Right lobe of liver (tissue), 6 donors: Measurements from ENCODE around the gene ACTR10. TPM values are rescaled to one million over a fixed set of nuclear protein-coding genes. Genes with fewer than 3 reads are reported as not detected.

Experiments used
- ATAC-seq, 4 donors: fragments of 200-7000 bp; cut with Tn5 transposase; one replicate each; pipeline ENCODE4 v1.9.1; 2020; ENCODE audit warnings: mild to moderate bottlenecking in 4 of 4, moderate library complexity in 4 of 4
- DNase-seq, 3 donors: peaks; one replicate each; pipeline ENCODE4 v3.0.0-alpha.2; 2020
- H3K27ac ChIP-seq, 3 donors: fragments of 200-600 bp; one replicate each; pipeline ENCODE4 v1.8.0; 2022
- H3K27me3 ChIP-seq, 2 donors: fragments of 200-600 bp; one replicate each; pipeline ENCODE4 v1.8.0; 2022
- H3K36me3 ChIP-seq, 4 donors: fragments of 200-600 bp; sonication (generic) in 1 of 4; one replicate each; pipeline versions ENCODE4 v1.5.1 to v1.8.0; 2017 to 2022; ENCODE audit warnings: control low read depth in 1 of 4
- H3K4me1 ChIP-seq, 4 donors: fragments of 200-600 bp; sonication (generic) in 1 of 4; one replicate each; pipeline versions ENCODE4 v1.5.1 to v1.8.0; 2017 to 2022; ENCODE audit warnings: control low read depth in 1 of 4
- H3K4me3 ChIP-seq, 3 donors: fragments of 200-600 bp; one replicate each; pipeline ENCODE4 v1.8.0; 2022
- H3K9me3 ChIP-seq, 4 donors: fragments of 200-600 bp; sonication (generic) in 1 of 4; one replicate each; pipeline versions ENCODE4 v1.5.1 to v1.8.0; 2017 to 2022; ENCODE audit warnings: control low read depth in 1 of 4
- POLR2A ChIP-seq: fragments of 450-650 bp; IDR thresholded peaks from one replicate; pipeline ENCODE4 v1.6.1; 2017; ENCODE audit warnings: antibody characterized with exemption, mild to moderate bottlenecking
- WGBS: methylation state at CpG from one replicate; pipeline ENCODE4 v1.1.6; 2018; ENCODE audit warnings: low coverage, low lambda C conversion rate; ENCODE audit not compliant: insufficient coverage; ENCODE audit errors: missing lambda C conversion rate; 5-methylcytosine and 5-hydroxymethylcytosine counted together
- intact Hi-C, 2 donors: fragments of 100-400 bp; cut with DNase I; formaldehyde crosslinking; loops; one replicate each; pipeline versions ENCODE4 v1.11.2 to v1.14.1; 2022
- total RNA-seq, 6 experiments: library from RNA; depleted of rRNA in 2 of 6; stranded (reverse); fragments of >200 nt in 2 of 6; fragmentation: NEBNext Ultra II Directional in 3 of 6; extraction: Animal tissue kit (Norgen Biotek cat#: 25700) in 3 of 6; gene quantifications; one replicate each; pipeline versions ENCODE4 v1.1.0 to v1.2.4, GENCODE V29; 2016 to 2023
- TF ChIP-seq, protein P1 (sequence below), 4 donors: fragments of 200-600 bp in 3 of 4; fragments of 450-650 bp in 1 of 4; IDR thresholded peaks; one replicate each; pipeline versions ENCODE4 v1.5.1 to v1.8.0; 2016 to 2022; ENCODE audit warnings: antibody characterized with exemption in 4 of 4, mild to moderate bottlenecking in 2 of 4
- donor health status: DM: no; HTN: yes; CAD: no.
- donor health status: DM: no; HTN: no; CAD: no.
- donor health status: DM: no; HTN: no; CAD: no.
- donor health status: DM: no; HTN: yes; CAD: no.
- donor health status: DM: no; HTN: yes; CAD: no.

The ACTR10 gene
- total RNA-seq, 6 experiments from 2014 or later: 20.7 to 42.7 (median 26.5) TPM

DNA sequence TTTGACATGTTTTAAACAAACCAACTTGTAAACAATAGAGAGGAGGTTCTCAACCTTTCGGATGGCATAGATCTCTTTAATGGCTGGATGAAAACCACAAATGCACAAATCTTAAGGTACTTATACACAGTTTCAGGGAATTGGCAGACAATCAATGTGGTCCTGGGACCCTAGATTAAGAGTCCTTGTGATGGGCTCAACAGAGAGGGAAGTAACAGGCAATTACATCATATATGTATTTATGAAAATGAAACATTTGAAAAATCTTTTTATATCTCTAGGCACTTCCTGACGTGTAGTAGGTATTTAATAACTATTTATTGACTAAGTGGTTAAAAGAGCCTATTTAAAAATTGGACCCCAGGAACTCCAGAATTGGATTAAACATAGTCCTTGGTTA lies 897 bp downstream of the ACTR10 start:
- WGBS: 0% methylated on average over 2 of the region's 2 CpGs
- H3K27me3 ChIP-seq: no peaks in the 10 kb centered on the region
- H3K36me3 ChIP-seq: peaks cover 0 to 10% (median 0%) of the 10 kb centered on the region in 4 donors
- ATAC-seq: no peak
- H3K9me3 ChIP-seq: no peaks in the 10 kb centered on the region
- peak overlapping the region; percentile 80 to 98 (median 95) for H3K4me3 ChIP-seq
- TF ChIP-seq, protein P1, sequence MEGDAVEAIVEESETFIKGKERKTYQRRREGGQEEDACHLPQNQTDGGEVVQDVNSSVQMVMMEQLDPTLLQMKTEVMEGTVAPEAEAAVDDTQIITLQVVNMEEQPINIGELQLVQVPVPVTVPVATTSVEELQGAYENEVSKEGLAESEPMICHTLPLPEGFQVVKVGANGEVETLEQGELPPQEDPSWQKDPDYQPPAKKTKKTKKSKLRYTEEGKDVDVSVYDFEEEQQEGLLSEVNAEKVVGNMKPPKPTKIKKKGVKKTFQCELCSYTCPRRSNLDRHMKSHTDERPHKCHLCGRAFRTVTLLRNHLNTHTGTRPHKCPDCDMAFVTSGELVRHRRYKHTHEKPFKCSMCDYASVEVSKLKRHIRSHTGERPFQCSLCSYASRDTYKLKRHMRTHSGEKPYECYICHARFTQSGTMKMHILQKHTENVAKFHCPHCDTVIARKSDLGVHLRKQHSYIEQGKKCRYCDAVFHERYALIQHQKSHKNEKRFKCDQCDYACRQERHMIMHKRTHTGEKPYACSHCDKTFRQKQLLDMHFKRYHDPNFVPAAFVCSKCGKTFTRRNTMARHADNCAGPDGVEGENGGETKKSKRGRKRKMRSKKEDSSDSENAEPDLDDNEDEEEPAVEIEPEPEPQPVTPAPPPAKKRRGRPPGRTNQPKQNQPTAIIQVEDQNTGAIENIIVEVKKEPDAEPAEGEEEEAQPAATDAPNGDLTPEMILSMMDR (IDR thresholded peaks at IDR 0.05): no peak
- no peak for TF ChIP-seq POLR2A
- peaks cover 0 to 10% (median 1%) of the 10 kb centered on the region in 4 donors for H3K4me1 ChIP-seq
- intact Hi-C loops: no loop called here
- H3K27ac ChIP-seq: peak overlapping the region in 2 of 3 donors; percentile 89 to 91
- no peak for DNase-seq

DNA sequence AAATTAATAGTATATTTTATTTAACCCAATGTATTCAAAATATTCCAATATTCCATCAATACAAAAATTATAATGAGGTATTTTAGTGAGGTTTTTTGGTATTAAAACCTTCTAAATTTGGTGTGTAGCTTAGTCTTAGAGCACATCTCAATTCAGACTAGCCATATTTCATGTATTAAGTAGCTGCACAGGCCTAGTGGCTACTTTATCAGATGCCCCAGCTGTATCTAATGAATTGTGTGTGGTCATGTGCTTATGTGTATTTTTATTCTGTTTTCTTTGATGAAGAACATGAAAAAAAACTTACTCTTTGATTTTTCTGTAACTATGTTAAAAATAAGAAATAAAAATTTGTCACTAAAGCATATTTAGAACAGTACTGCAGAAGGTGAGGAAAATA lies 13.2 kb downstream of the ACTR10 start:
- H3K4me3 ChIP-seq: no peak overlapping the region
- no peak for ATAC-seq

DNA sequence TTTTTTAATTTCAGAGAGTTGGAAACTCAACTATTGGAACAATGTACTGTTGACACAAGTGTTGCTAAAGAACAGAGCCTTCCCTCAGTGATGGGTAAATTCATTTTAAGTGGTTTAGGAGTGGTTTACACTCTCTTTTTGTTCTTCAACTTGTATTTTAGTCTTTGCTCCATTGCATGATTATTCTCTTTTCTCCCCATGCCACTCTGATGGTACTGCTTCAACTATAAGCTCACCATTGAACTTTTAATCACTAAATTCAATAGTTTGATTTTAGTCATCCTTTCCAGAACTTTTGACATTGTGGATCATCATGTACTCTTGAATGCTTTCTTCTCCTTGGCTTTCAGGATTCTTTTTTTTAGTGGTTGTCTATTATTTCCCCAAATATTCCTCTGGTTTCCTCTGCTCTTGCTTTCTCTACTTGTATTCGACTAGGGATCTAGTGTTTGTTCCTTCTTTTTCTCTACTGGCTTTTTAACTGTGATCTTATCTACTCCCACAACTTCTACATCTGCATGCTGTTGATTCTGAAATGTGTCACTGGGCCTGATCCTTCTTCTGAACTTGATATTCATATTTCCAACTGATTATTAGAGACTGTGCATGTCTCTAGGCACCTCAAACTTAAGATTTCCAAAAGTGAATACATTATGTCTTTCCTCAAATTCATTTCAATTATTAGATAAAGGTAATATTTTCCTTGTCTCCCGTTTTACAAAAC lies 15.4 kb downstream of the ACTR10 start:
- TF ChIP-seq, protein P1 (IDR thresholded peaks at IDR 0.05): no peak
- TF ChIP-seq POLR2A: no peak
- ATAC-seq (no peak), DNase-seq (no peak)
- Histone ChIP-seq H3K36me3 (peaks cover 0 to 28% (median 2%) of the 10 kb centered on the region in 4 donors), H3K4me1 (no peaks in the 10 kb centered on the region), H3K27ac (no peak overlapping the region), H3K9me3 (no peaks in the 10 kb centered on the region), H3K27me3 (no peaks in the 10 kb centered on the region), H3K4me3 (no peak overlapping the region)
- 69% methylated on average over 2 of the region's 2 CpGs for WGBS
- intact Hi-C loops: no loop called here

More for the DNA sequence above, 13.2 kb downstream of the ACTR10 start:
- H3K4me1 ChIP-seq: no peaks in the 10 kb centered on the region
- no peak for DNase-seq
- peaks cover 0 to 45% (median 12%) of the 10 kb centered on the region in 4 donors for H3K36me3 ChIP-seq
- intact Hi-C loops: no loop called here
- H3K9me3 ChIP-seq: no peaks in the 10 kb centered on the region
- H3K27ac ChIP-seq: no peak overlapping the region
- TF ChIP-seq POLR2A: no peak
- TF ChIP-seq, protein P1 (IDR thresholded peaks at IDR 0.05): no peak
- no peaks in the 10 kb centered on the region for H3K27me3 ChIP-seq

DNA sequence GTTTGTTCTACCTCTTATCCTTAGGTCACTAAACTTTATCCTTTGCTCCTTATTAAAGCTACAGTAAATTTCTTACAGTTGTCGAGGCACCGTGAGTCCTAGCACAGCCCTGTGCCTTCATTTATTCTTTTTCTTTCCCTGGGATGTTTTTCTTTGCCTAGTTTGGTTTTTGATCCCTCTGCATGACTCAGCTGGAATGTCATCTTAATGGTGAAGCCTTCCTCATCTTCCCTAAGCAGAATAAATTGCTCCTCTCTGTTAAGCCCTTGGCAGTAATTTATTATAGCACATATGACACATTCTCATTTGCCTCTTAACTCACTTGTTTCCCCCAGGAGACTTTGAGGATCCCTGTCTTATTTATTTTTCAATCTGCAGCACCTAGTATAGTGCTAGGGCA lies 16.6 kb downstream of the ACTR10 start:
- intact Hi-C loops: no loop called here
- TF ChIP-seq POLR2A: no peak
- TF ChIP-seq, protein P1 (IDR thresholded peaks at IDR 0.05): no peak
- ATAC-seq (no peak), DNase-seq (no peak)
- H3K27ac ChIP-seq: no peak overlapping the region
- H3K4me3 ChIP-seq: no peak overlapping the region
- no peaks in the 10 kb centered on the region for H3K9me3 ChIP-seq
- H3K36me3 ChIP-seq: peaks cover 0 to 28% (median 2%) of the 10 kb centered on the region in 4 donors
- no peaks in the 10 kb centered on the region for H3K27me3 ChIP-seq
- H3K4me1 ChIP-seq: no peaks in the 10 kb centered on the region
- WGBS: 100% methylated on average over 2 of the region's 2 CpGs
